GM19240 (cell line): ENCODE data around the gene CEP70.

ENCODE experiments used
- DNase-seq: peaks from one replicate; pipeline ENCODE4 v3.0.0; 2011; ENCODE audit warnings: low spot score; ENCODE audit not compliant: insufficient read length

Gene CEP70

DNA sequence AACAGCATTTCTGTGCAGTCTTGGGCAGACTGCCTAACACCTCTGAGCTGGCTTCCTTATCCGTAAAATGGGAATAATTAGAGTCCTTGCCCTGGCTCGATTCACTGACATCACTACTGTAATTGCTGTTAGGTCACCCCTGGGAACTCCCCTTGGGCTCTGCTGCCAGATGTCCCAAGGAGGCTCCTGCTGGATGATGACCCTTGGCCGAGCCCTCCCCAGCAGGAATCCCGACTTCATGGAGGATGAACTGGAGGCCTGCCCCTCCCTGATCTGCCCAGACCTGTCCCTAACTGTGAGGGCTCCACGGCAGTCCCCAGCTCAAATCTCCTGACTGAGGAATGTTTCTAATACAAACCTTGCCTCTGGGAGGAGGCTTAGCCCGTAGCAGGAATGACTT, 141.6 kb downstream of the CEP70 start:
- no peak for DNase-seq

DNA sequence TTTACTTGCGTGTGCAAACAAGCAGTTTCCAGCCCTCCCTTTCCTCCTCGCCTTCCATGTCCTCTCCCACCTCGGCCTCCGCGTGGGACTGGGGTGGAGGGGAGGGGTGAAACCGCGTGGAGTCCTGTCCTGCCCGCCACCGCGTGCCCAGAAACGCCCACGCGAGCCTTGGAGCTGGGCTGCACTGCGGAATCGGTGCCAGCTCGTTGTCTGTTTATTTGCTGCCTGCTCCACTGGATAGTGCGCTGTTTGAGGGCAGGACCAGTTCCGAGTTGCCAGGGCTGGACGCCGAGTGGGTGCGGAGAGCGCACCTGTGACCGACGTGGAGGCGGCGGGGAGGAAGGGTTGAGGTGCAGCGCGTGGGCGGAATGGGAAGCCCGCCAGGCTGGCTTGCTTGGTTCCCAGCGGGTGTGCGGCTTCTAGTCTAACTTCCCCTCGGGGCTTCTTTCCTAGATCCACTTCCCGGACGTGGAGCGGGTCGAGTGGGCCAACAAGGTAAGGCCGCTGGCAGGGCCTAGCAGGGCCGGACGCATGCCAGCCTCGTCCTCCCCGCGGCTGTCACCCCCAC, 142.4 kb downstream of the CEP70 start:
- DNase-seq: no peak

DNA sequence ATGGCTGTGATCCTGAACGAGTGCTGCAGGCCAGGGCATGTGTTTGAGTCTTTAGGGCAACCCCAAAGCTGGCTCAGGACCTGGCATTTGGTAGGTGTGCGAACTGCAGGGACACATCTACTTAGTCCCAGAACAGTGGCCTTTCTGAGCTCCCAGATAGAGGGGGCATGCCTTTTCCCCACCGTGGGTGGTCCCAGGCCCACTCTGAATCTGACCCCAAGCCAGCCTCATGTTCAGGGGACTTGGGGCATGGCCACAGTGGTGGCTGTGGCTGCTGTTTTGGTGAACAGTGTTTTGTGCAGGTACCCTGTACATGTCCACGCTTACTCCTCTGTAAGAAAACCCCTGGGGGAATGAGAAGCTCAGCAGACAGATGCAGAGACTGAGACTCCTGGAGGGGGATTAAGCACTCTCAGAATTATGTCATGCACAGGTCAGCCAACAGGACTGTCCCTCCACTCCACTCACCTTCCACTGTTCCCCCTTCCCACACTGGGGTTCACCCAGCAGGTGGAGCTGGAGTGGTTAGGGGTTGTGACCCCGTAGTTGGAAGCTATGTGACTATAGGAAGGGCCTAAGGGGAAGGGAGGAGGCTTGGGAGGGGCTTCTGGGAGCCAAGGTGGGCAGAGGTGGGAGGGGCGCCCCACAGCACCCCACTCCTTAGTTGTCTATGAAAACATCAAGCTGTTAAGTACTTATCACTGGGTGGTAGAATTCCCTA, 143.2 kb downstream of the CEP70 start:
- DNase-seq: no peak

DNA sequence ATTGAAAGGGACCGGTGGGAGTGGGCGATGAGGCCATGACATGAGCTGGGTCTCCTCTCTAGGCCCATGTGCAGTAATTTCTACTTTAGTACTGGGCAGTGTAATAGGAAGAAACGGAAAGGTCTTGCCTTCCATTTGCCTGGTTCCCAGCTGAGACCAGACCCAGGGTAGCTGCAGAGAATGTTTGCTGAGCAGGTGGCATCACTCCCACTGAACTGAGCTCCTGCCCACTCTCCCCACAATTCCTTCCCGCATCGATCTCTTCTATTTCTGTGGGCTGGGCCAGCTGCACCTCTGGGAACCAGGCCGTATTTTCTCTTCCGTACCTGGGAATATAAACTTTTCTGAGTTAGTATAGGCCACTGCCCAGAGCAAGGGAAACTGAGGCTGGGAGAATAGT, 143.9 kb downstream of the CEP70 start:
- DNase-seq: no peak

DNA sequence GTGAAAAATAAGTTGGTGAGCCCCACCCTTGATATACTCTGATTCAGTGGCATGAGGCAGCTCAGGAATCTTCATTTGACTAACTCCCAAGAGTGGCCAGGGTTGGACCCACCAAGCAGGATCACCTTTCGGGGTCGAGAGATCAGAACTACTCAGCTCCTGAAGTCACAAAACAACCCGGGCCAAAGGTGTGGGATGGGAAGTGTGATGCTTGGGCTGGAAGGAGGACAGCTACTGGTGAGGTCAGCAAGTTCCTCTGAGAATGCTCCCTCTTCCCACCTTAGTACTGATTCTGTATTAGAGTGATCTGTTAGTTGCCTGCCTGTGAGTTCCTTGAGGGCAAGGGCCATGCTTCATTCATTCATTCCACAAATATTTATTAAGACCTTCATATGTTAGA, 144.6 kb downstream of the CEP70 start:
- no peak for DNase-seq

DNA sequence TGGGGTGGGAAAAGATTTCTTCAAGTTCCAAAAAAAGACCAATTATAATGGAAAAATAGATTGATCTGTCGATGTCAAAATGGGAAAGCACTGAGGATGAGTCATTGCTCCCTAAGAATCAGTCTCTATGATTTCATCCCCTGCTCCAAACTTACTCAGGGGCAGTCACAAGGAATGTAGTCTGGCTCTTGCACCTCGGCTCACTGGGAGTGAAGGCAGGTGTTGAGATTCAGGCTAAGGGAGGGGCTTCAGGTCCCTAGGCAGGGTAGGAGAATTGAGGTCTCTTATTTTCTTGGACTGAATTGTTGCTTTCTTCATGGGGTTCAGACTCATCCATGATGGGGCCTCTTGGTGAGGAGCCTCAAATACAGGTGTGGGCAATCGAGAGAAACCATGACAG, 145.4 kb downstream of the CEP70 start:
- DNase-seq: no peak

DNA sequence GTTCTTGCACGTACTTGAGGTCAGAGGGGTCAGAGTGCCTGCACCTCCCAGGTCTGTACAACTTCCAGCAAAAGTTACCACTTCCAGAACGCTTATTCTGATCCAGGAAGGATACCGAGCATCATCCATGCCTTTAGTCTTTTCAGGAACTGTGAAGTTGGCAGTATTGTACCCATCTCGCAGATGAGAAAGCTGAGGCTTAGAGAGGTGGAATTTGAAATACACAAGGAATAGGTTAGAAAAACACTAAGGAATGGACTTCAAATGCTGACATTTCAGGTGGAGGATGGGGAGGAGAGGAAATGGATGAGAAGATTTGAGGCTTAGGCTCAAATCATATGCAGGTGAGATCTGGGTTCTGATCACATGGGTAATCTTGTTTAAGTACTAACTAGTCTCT, 148.4 kb downstream of the CEP70 start:
- no peak for DNase-seq

DNA sequence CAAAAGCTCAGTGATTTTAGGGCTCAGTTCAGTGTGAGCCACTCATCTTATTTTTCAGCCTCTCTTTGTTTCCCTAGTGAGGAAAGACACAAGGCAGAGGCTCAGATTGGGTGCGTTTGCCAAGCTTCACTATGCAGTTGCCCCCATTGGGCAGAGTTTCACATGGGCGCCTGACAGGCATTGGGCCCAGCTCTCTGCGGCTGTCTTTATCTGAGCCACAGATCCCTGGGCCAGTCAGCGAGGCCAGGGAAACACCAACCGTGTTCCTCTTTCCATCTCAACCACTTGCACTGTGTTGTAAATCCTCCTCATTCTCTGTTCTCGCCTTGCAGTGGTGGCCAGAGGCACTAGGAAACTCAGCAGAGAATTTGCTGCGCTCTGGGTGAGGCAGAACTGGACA, 148.8 kb downstream of the CEP70 start:
- DNase-seq: no peak
